Stimulated activated CD4-positive, alpha-beta T cell treated with anti-CD3 and anti-CD28 coated beads, Interleukin-2, amount 100 ng/mL, for 24 hours (primary cell): Measurements from ENCODE around the gene KCTD10.

Experiments used
- DNase-seq, 2 donors: peaks; one replicate each; pipeline ENCODE4 v3.0.0-alpha.2; 2020

Gene KCTD10

DNA sequence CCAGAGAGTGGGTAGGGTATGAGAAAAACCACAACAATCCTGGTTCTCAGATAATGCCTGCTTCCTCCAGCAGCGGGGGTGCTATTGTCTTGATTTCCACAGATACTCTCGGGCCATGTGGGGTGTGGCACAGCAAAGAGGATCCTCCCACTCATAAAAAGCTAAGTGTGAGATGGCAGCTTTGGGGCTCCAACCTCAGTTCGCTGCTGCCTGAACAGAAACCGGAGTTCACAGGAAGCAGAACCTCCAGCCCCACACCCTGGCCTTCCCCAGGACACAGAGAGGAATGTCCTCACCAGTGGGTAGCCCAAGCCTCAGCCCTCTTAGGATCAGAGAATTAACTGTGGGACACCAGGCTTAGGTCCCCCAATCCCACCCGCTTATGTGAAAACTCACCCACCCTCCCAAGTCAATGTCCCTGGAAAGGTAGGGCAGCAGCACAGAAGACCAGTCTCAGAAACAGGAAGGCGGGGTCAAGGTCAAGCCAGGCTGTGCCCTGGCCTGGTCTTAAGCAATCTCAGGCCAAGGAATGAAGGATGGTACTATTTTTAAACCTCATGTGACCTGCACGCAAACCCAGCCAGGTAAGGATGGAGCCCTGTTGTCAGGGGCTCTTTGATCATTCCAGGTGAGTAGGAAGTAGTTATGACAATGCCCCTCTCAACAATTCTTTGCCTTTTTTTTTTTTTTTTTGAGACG lies 9.0 kb downstream of the KCTD10 start:
- no peak for DNase-seq

DNA sequence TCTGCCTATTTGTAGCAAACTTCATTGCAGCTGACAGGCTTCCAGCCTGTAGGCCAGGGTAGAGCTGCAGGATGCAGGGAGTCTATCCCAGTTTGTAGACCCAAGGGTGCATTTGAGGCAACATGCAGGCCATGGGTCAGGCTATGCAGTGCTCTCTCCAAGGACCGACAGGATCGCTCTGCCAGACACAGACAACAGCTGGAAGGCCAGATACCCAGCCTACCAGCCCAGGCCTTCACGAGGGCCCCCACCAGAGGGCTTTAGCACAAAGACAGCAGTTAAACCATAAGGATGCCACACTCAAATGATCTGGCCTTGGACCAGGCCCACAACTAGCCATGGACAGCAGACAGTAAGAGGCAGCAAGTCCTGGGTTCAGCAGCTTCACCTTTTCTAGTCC lies 10.3 kb downstream of the KCTD10 start:
- DNase-seq: no peak

DNA sequence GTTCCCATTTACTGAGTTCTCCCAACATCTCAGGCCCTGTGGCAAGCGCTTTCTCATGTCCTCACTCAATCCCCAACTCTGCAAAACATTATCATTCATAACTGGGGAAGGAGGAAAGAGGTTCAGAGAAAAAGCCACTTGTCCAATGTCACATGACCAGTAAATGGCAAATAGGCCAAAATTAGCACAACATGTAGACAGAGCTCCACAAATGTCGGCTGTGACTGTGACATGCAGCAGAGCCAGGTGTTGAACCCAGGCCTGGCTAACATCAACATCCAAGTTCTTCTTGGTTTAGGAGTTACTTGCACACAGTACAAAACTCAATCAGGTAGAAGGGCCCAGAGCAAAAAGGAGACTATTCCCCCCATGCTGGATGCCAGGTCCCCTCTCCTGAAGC lies 10.8 kb downstream of the KCTD10 start:
- no peak for DNase-seq

- no peak for DNase-seq
Observed at GRCh38 chr12:109464642-109465351, 12.3 kb downstream of the KCTD10 start.

DNA sequence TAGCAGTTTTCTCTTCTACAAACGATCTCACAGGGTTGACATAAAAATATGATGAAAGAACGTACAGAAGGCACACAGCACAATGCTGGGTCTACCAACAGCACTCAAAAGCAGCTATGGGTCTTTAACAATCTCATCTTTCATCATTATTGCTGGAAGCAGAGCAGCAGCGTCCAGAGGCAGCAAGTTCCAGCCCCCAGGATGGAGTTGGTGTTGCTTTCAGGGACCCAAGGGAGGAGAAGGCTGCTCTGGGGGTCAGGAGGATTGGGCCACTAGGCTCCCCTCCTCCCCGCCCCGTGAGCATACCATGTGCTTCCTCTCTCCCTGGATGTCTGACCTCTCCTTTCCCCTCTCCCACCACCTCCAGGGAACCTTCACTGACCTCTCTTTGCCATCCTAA lies 13.3 kb downstream of the KCTD10 start:
- no peak for DNase-seq

- no peak for DNase-seq
Observed at GRCh38 chr12:109462868-109463692, 14.0 kb downstream of the KCTD10 start.

GRCh38 chr12:109461846-109462756 lies 15.0 kb downstream of the KCTD10 start:
- DNase-seq: no peak

DNA sequence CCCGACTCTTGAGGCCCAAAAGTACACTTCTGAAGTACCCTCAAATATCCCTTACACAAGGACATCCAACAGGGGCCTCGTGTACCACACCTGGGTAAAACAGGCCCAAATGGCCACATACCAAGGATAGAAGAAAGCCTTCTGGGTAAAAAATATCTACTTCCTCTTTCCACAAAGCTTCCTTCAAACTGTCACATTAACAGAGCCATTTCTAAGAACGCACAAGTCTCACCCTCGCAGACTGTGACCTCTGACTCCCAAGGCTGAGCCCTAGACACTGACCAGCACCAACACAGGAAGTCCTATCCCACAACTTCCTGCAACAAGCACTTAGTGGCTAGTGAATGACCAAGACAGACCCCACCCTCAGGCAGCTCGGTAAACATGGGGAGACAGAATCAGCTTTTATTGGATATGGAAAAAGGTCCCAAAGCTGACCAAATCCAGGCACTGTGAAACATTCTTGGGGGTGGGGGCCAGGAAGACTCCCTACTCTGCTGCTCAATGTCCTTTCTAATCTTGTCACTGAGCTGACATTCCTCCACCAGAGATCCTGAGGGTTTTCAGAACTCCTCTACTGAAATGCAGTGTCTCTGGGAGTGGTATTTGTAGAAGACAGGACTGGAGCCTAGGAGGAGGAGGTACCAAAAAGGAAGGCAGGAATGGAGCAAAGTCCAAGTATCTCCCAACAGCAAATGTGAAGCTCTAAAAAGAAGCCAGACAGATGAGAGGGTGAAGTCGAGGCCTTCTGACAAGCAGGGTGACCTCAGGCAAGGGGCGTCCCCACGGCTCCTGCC lies 15.9 kb downstream of the KCTD10 start:
- no peak for DNase-seq

- no peak for DNase-seq
Observed at GRCh38 chr12:109460538-109460937, 16.6 kb downstream of the KCTD10 start.

GRCh38 chr12:109459247-109459646 lies 17.9 kb downstream of the KCTD10 start:
- DNase-seq: no peak

DNA sequence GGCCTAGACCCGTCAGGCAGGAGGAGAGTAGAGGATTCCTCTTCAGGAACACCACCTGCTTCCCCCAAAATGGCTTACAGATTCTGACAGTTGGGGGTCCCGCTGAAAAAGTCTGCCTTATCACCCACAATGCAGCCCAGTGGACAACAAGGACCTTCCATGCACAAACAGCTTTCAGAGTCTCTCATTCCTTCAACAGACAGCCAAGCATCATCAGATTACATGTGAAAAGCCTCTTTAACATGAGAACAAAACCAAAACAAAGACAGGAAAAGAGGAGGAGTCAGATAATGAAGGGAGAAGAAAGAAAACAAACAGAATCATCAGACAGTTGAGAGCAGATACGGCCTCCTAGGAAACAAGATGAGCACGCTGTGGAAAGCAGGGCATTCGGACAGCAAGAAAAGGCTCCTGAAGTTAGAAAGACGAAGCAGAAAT lies 18.3 kb downstream of the KCTD10 start:
- no peak for DNase-seq

- no peak for DNase-seq
Observed at GRCh38 chr12:109458086-109458485, 19.0 kb downstream of the KCTD10 start.

DNA sequence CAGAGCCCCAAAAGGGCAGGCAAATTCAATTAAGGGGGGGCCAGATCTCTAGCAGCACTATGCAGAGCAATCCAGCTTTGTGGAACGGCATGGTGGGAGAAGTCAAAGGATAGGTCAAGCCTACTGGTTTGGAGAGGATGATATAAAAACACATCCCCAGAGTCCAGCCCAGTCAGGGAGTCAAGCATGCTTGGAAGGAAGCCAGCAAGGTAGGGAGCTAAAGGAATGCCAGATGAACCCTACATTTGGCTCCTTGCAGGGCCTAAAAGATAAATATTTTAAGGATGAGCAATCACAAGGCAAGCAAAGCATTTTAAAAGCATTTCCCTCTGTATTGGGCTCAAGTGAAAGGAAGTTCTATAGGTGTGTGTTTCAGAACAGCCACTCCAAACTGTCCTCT lies 21.4 kb downstream of the KCTD10 start:
- no peak for DNase-seq

DNA sequence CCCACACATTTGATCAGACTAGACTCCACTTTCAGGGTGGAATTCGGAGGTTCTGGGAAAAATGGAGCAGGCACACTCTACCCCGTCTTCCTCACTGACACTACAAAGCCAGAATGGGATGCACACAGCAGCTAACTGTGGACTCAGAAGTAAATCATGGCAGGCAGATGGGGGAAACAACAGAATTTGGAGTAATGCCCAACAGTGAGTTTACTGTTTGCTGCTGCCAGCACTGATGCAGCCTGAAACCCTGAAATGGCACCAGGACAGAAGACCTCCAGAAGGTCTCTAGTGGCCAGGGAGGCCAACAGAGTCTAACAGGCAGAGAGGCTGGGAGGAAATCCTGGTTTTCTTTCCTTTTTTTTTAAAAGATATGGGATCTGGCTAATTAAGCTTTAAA lies 24.6 kb downstream of the KCTD10 start:
- DNase-seq: no peak

DNA sequence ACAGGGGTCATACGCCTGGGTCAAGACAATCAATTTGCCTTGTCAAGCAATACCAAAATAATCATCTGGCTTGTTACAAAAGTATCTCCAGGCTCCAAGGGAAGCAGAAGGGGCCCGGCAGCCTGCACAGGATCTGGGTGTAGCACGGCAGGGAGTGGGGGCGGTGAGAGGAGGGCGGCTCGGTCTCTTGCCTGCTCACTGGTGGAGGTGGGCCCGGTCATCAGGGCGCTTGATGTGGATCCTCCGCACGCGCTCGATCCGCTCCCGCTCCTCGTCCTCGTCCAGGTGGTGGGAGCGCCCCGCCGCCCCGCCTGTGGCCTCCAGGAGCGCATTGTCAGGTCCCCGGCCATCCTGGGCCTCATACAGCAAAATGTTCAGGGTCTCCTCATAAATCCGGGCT lies 25.7 kb downstream of the KCTD10 start:
- DNase-seq: no peak

GRCh38 chr12:109450980-109451379 lies 26.1 kb downstream of the KCTD10 start:
- no peak for DNase-seq

DNA sequence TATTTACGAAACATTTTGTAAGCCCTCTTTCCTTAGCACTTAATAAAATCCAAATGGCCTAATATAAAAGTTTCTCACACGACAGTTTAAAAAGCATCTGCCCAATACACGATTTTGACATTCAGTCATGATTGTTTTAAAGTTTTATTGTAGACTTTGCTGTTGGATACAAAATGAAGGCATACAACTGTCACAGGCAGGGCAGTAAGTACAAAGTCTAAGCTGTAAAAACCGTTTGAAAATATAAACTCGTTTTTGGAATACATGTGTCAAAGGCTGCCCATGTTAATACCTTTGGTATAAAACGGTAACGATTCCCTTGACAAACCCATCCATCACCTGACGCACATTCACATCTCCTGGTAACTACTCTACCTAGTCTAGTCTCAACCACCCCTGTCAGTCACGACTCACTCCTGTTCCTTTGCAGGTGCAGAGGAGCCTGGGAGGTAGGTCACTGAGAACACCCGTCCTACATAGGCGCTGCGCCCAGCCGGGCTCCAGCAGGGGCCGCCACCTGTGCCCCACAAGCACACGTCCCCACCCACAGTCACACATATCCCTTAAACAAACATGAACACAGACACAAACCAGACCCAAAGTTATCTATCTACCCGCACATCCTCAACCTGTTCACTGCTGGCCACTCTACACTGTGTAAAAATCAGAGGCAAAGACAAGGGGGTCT lies 27.1 kb downstream of the KCTD10 start:
- no peak for DNase-seq

DNA sequence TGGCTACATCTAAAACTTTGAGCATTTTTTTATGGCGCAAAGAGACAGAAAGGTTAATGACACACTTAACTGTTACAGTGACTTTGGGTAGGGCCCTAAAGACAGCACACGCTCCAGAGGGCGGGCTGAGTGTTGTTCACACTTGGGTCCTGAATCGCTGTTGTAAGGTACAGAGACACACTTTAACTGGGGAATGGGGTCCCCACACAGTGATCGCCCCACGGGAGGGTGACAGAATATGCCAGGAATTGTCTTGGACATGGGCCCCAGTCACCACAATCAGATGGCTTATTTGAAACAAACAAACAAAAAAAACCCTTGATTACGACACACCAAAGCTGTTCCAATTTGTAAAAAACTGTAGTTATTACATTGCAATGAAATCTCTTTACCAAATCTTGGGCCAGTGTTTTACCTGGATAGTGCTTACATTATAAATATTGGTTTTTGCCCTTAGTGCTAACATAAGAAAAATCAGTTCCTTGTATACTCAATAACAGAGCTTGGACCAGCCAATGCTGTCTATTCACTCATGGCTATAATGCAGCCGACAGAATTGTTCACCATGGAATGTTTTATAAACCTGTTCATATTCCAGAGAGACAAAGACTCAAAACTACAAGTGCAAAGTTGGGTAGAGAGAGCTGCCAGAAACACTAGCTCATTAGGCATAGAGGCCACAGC lies 28.3 kb downstream of the KCTD10 start:
- no peak for DNase-seq

DNA sequence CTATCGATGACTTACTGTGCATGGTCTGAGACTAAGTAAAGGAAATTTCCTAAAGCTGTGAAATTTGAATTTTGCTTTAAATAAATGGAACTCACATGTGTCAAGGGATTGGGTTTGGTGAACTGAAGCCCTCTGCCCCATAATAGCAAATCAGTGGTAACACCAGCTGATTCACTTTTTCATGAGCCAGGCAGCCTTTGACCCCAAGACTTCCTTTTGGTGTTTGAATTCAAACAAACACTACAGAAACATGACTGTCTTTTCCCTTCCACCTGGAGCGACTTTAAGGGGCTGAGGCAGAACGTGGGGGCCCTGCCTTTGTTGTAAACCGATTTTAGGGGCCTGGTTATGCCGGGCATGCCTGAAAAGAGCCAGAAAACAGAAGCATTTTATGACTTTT lies 28.8 kb downstream of the KCTD10 start:
- DNase-seq: no peak

- no peak for DNase-seq
Observed at GRCh38 chr12:109447482-109447881, 29.6 kb downstream of the KCTD10 start.

DNA sequence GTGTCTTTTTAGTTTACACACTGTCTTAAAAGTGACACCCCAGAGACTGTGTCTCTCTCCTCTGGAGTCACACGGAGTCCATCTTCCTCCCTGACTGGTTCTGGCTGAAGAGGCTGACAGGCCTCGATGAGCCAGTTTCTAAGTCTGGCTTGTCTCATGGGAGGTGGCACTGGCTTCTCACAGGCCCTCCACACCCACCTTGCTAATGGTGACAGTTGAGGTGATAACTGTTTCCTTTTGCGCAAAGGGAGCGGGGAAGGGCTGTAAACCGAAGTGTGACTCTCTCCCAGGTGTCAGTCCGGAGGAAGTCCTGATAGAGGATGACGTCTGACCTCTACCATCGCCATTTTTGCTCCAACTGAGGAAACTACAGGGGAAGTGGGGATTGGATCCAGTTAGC lies 30.2 kb downstream of the KCTD10 start:
- DNase-seq: no peak
